CD4-positive, alpha-beta T cell treated with Interferon alpha-2 for 1 hour (primary cell): ENCODE results near the gene ZNF670.

Source experiments
- DNase-seq, 2 donors: peaks; one replicate each; pipeline ENCODE4 v3.0.0-alpha.2; 2020 to 2022

Gene ZNF670

DNA sequence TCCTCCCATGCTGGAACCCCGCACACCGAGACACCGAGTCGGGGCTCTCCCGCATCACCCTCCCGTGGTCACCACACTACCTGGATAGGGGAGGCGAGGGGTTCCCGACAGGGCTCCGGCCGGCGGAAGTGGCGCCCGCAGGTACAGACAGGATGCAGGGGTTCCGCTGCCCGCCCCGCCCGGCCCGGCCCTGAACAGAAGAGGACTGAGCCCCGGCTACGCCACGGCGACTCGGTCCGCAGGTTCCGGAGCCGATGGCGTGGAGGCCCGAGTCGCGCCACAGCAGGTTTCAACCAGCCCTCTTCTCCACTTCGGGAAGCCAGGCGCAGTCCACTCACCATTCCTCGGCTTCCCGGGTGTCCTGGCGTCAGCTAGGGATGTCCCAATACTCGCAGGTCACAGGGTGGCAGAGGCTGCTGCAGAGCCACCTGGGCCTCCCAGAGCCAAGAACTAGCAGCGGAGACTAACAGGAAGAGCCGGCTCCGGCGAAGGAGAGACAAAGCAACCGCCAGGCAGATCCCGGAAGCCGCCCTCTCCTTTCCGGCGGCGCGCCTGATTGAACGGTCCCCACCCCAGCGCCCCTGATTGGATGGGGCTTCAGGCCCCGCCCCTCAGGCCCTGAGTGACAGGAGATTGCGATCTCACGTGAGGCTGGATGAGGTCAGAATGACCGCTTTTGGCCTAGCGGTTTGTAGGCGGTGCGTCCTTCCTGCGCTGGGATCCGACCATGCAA, 25.4 kb upstream of the ZNF670 start, which contains the start of gene ZNF669:
Gene ZNF669, minus strand, starts transcription at position 498 of the 733 bp plus-strand sequence. Its CDS starts 157 bp downstream, at position 341.
- DNase-seq: peak; percentile 93

DNA sequence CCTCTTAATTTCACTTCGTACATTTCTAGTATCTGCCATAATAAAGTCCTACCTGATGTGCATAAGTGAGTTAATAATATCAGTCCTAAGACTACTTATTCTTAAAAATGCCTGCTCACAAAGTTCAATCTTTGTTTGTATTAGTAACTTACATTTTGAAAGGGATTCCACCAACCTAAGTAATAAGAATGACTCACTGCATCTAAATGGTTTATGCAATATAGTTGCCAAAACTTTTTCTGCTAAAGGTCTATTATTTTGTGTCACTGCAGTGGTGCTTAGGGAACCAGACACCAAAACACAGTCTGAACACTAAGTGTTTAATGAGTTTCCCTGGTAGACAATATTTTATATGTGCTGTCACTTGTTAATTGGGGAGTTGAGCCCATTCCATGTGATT, 23.8 kb upstream of the ZNF670 start:
- no peak for DNase-seq

DNA sequence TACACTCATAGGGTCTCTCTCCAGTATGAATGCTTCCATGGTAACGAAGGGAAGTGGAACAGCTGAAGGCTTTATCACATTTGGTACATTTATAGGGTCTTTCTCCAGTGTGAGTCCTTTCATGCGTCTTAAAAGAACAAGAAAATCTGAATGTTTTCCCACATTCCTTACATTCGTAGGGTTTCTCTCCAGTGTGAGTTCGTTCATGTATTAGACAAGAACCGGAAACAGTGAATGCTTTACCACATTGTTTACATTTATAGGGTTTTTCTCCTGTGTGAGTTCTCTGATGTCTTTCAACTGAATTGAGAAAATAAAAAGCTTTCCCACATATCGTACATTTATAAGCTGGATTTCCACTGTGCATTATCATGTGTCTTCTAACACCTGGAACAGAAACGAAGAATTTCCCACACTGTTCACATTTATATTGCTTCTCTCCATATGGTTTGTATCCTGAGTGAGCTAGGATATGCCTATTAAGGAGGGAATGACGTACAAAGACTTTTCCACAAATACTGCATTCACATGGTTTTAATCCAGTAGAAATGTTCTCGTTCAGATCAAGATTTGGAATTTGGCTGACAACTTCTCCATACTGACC, 22.2 kb upstream of the ZNF670 start:
- DNase-seq: no peak

DNA sequence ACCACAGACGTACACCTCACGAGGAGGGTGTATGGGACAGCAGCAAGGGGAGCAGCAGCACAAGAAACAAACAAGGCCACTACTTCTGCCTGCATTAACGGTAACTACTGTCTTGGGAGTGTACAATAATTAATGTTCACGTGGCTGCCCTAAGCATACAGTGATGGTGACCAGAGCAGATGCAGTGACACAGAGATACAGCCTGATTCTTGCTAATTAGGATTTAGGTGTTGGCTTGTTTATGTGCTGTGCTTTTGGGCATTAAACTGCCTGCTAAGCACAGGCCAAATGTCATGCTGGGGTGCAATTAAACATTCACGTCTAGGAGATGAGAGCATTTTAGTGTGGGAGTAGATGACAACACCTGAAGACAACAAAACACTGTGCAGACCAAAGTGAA, 18.3 kb upstream of the ZNF670 start:
- DNase-seq: no peak

DNA sequence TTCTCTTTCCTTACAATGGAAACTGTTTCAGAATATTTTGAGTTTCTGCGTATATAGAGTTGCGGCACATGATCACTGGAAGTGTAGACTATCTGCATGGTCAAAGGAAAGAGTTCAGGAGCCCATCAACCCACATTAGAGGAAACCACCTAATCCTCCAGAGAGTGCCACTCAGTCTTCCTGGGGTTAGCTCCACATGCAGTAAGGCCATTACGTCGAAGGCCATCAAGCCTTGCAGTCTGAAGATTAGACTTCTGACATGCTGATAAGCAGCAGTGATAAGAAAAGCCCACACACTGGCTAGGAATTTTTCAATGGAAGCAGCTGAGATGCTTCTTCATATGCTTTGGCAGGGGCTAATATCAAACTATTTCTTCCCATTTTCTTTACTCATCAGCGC, 17.9 kb upstream of the ZNF670 start:
- no peak for DNase-seq

DNA sequence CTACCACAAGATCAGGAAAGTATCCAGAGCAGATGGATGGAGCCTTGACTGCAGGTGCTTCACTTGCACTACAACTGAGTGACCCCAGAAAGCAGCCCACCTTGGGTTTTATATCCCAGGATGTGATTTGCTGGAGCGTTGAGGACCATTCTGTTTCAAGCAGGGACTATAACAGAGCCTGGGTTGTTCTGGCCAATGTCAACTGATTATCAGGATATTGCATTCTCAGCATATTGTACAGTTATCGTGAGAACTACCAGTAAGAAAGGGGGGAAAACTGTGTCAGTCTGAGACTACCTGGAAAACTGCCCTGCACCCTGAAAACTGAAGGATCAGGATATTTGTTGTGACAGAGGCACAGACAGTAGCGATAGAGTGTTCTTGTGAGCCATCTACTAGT, 17.5 kb upstream of the ZNF670 start:
- DNase-seq: no peak

DNA sequence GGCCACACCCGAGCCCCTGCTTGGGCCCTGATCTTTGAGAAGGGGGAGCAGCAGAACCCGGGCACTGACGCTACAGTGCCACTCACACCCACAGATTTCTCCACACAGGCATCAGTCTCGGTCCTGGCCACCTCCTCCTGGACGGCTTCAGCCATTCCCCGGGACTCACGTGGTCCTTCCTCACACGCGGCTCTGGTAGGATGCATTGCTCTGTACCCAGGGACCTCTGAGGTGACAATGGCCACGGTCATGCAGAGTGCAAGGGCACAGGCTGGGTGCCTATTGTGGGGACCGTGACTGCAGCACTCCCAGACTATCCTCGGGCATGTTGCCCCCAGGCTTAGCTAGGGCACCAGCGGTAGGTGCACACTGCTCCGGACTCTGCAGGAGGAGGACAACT, 11.8 kb upstream of the ZNF670 start:
- no peak for DNase-seq

DNA sequence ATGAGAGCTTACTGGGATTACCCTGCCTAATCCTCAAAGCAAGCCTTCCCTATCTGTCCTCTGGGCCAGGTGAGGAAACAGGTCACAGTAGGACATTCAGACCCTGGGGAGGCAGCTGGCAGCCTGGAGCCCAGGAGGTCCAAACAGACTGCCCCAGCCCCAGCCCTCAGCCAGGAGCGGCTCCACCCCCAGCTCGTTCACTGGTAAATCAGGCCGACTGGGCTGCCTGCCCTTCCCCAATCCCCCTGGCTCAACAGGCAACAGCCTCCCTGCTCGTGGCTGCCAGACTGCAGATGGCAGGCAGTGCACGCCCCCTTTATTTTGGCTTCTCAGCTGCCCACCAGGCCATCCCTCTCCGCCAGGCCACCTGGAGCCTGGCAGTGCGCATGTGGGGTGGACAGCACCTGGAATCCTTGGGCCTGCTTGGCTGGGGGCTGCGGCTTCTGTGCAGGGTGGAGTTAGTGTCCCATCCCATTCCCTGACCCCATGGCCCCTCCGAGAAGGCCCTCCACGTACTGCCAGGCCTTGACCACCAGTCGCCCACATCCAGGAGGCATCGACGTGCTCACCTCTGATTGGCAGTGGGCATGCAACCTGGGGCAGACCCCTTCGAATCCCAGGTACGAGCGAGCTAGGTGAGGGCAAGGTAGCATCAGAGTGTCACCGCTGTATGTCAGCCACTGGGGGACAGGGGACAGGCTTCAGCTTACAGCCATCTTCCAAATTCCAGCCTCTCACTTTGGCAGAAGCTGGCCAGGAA, 11.2 kb upstream of the ZNF670 start:
- no peak for DNase-seq

DNA sequence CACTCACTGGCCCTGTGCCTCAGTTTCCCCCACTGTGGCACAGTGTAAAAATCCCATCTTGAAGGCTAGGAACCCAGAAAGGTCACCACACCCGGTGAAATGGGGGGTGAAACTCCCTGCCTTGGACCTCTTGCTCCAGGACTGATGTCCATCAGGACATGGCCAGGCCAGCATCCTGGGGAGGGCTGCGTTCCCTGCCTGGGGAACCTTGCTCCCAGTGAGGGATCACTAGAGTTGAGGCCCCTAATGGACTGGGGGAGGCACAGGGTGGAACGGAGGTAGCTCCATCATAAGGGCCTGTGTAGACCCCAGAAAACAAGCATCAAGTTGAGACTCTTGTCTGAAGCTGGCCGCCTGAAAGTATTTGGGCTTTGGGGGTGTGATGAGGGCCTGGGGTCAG, 10.4 kb upstream of the ZNF670 start:
- DNase-seq: no peak

DNA sequence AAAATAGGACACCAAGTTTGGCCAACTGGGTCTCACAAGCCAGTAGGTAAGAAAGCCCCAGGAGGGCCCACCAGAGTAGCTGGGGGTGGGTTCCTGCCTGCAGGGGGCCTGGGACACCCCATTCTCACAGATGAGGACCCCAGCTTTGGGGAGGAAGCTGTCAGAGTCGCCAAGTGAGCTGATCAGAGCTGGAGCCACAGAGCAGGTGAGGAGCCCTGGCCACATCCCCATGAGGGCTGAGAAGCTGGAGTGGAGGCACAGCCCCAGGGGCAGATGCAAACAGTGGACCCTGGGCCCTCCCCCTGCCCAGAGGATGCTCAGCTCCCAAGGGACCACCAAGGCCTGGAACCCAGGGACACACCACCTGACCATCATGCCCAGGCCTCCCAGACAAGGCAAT, 8.6 kb upstream of the ZNF670 start:
- no peak for DNase-seq

DNA sequence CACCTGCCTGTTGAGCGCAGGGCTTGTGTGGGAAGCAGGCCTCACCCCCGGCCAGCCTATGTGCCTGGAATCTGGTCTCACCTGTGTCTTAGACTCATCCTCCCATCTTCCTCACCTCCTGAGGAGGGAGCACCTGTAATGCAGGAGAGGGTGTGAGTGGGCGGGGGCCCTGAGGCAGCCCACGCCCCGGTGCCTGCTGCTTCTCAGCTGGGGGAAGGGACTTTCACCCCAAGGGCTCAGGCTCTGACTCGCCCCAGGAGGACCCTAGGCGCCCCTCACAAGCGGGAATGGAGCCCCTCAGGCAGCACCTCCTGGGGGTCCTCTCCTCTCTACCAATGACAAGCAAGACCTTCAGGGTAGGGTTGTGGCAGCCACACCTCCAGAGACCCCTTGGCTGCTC, 6.7 kb upstream of the ZNF670 start:
- no peak for DNase-seq

DNA sequence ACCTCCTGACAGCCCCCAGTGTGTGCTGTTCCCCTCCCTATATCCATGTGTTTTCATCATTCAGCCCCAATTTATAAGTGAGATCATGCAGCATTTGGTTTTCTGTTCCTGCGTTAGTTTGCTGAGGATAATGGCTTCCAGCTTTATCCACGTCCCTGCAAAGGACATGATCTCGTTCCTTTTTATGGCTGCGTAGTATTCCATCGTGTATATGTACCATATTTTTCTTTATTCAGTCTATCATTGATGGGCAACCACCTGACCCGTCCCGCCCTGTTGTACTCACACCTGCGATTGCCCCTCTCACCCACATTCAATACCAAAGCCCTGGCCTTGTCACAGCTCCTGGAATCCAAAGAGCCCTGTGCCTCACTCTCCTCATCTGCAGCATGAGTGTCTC, 6.2 kb upstream of the ZNF670 start:
- DNase-seq: no peak

DNA sequence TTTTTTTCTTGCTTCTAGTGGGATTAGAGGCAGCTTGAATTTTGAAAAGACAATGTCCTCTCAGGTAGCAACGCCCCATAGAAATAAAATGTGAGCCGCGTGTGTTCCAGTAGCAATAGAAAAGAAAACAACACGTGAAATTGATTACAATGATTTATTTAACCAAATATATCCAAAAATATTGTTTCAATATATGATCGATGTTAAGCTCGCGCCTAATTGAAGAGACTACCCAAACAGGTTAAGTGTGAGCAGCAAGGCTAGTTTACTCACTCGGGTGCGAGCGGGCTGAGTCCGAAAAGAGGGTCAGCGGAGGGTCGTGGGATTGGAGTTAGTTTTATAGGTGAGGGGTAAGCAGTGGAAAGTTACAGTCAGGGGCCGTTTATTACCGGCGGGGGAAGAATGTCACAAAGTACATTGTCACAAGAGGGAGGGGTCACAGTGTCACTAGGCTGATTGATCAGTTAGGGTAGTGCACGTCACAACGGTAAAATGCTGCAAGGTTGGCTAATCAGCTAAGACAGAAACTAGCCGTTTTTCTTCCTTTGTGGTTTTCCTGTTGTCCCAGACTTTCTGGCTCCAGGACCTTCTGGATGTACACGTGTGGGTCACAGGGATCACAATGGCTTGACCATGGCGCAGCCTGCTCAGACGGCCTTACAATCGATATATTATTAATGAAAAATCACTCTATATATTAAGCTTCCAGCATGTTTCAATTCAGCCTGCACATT, 697 bp upstream of the ZNF670 start:
- peak in 1 of 2 donors; percentile 18 for DNase-seq

DNA sequence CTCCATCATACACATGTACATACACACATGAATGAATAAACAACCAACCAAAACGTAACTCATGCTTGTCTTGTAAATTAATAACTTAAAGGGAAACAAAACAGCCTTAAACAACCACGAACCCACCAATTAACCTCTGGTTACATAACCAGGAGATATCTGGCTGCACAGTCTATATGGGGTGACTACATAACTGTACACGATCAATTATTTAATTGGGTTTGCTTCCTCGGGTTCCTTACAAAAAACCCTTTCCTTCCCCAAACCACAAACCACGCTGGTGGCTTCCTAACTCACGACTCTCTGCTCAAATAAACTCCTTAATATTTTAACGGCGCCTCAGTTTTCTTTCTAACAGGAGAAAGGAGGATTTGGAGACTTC, 744 bp downstream of the ZNF670 start:
- DNase-seq: no peak

DNA sequence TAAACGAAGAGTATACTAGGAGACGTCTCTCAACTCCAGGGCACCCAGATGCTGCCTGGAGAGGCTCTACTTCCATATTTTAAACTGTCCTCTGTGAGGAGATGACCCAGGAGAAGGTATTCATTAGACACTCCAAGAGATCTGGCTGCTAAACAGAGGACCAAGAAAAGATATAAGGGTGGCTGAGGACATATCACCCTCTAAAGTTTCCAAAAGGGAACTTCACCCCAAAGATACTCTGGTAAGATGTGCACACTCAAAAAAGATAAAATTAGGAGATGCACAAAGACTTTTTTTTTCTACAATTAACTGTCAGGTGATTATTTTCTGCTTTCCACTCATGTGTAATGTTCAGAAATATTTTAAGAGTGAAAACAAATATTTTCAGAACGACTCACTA, 1.4 kb downstream of the ZNF670 start:
- no peak for DNase-seq

DNA sequence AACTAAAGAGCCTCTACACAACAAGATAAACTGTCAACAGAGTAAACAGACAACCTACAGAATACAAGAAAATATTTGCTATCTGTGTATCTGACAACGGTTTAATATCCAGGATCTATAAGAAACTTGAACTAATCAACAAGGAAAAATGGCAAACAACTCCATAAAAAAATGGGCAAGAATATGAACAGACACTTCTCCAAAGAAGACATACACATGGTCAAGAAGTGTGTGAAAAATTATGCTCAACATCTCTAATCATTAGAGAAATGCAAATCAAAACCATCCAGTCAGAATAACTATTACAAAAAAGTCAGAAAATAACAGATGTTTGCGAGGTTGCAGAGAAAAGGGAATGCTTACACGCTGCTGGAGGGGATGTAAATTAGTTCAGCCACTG, 8.0 kb downstream of the ZNF670 start:
- DNase-seq: no peak

DNA sequence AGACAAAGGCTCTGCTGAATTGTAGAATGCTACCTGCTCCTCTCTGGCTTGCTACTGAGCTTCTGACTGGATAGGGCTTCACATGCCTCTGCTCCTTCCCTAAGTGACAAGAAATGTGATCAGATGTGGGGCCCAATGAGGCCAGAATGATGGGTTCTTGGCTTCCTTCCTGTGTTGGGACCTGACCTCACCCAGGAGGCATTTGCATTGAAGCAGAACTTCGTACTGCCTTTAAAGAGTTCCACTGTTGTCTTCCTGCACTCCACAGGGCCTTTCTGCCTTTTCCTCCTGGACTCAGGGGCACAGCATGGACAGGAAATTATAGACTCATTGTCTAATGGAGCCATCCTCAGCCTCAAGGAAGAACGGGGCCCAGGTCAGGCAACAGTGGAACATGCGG, 14.3 kb downstream of the ZNF670 start:
- no peak for DNase-seq

DNA sequence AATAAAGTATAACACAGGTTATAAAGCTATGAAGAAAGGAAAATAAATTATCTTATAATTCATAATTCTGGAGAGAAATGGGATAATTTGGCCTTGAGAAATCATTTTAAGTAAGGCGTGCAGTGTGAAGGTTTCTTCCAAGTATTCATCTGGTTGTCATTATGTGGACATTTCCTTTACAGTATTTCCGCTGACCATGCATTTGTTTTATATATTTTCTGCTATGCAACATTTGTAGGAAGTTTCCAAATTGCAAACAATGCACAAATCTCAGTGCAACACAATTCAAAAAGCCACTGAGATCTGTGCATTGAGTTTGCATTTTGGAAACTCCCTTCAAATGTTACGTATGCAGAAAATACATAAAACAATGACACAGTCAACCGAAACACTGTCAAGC, 17.8 kb downstream of the ZNF670 start:
- no peak for DNase-seq

DNA sequence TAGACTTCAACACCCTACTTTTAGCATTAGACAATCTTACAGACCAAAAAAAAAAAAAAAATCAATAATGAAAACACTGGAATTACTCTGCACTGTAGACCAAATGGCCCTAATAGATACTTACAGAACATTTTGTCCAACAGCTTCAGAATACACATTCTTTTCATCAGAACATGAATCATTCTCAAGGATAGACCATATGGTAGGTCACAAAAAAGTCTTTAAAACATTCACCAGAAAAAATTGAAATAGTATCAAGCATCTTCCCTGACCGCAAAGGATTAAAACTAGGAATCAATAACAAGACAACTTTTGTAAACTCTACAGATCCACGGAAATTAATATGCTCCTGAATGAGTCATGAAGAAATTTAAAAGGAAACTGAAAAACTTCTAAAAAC, 22.5 kb downstream of the ZNF670 start:
- DNase-seq: no peak

DNA sequence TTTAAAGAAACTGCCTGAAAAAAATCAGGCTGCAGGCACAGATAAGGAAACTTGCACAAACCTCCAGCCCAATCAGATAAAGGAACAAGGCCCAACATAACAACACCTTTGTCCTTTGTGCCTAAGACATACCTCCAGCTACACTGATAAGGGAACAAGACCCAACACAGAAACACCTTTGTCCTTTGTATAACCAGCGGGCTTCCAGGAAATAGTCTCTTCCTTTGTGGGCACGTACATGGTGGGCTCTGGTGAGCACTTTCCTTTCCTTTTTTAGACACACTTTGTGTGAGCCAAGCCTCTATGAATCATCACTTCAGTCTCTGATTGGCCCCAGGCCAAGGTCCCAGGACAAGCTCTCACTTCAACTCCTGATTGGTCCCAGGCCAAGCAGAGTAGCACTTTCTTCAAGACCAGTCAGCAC, 23.6 kb downstream of the ZNF670 start:
- DNase-seq: no peak

DNA sequence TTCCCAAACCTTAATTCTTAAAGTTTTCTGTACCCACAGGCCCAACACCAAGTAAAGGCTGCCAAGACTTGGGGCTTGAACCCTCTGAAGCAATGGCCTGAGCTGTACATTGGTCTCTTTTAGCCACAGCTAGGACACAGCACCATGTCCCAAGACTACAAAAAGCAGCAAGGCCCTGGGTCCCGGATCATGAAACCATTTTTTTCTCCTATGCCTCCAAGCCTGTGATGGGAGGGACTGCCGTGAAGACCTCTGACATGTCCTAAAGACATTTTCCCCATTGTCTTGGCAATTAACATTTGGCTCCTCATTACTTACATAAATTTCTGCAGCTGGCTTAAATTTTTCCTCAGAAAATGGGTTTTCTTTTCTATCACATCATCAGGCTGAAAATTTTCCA, 30.9 kb downstream of the ZNF670 start:
- no peak for DNase-seq

DNA sequence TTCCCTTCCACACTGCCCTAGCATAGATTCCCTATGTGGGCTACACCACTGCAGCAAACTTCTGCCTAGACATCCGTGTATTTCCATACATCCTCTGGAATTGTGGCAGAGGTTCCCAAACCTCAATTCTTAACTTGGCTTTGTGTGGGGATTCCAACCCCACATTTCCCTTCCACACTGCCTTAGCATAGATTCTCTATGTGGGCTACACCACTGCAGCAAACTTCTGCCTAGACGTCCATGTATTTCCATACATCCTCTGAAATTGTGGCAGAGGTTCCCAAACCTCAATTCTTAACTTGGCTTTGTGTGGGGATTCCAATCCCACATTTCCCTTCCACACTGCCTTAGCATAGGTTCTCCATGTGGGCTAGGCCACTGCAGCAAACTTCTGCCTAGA, 31.4 kb downstream of the ZNF670 start:
- DNase-seq: no peak

DNA sequence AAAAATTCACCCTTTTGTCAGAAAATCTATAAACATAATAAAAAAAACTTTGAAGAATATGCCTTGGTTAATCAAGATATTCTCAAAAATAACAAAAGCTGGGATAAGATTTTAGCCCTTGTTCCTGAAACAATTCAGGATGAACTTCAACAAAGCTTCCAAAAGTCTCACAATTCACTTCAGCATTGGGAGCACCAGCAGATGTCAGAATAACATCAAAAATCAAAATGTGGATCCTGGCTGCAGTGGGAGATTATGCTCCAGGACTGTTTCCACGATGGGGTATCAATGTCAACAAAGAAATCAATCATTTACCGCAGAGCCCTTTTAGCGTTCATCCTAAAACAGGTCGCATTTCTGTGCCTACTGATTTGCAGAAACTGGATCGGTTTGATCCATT, 35.2 kb downstream of the ZNF670 start:
- DNase-seq: no peak
